ENCODE results near the gene SPRTN. TPM values are rescaled to one million over a fixed set of nuclear protein-coding genes. Genes with fewer than 3 reads are reported as not detected.

SPRTN gene
- total and polyA plus RNA-seq, 2 of the 8 experiments (the other 6 are each of a cell fraction or from before 2014, with no cell fraction given) = 6.6 to 15.1 TPM

DNA sequence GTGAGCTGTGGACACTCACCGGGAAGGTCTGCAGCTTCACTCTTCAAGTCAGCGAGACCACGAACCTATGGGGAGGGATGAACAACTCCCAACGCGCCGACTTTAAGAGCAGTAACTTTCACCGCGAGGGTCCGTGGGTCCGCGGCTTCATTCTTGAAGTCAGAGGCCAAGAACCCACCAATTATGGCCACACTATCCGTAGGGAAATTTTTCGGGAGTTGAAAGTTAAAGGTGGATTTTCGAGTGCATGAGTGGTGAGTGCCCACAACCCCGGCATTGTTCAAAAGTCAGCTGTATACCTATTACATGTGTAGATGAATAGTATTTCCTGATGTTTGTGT lies 20.1 kb upstream of the SPRTN start:
- CTCF ChIA-PET (ENCODE audit: partially characterized antibody) = interaction anchor here (1.0 to 6.7 kb wide), 5 partner anchors 11 to 421 kb away, joined by 3 to 23 read pairs (median 4); no protein-coding TSS in a partner anchor
- Histone ChIP-seq H2BK120ac (replicated peaks; ENCODE audit: low read depth, low read length) (no peak overlapping the region), H3K56ac (replicated peaks; ENCODE audit: insufficient read length, low read depth, low read length) (no peak overlapping the region), H4K5ac (ENCODE audit: insufficient read length, low read depth, low read length) (no peak overlapping the region), H3K9ac (replicated peaks in 1 of 4; ENCODE audit: extremely low read depth in 1 of 4, low read depth in 3 of 4, low read length in 3 of 4) (no peak overlapping the region), H3K9me3 (ENCODE audit: insufficient read depth in 2 of 2, low read depth in 1 of 2, low read length in 1 of 2) (peaks cover 0 to 4% of the 10 kb centered on the region in 2 experiments; a peak in 1 of 4 replicates), H2AK5ac (ENCODE audit: low read depth, low read length) (no peak overlapping the region), H3K23me2 (ENCODE audit: low read depth, low read length) (no peaks in the 10 kb centered on the region), H3K79me2 (ENCODE audit: control insufficient read depth in 1 of 2, insufficient read depth in 2 of 2, low read length in 2 of 2) (no peaks in the 10 kb centered on the region), H3K79me1 (ENCODE audit: low read depth, low read length) (no peaks in the 10 kb centered on the region), H3K14ac (ENCODE audit: insufficient read length) (no peak overlapping the region), H2BK5ac (ENCODE audit: low read depth, low read length) (no peak overlapping the region), H3K4me3 (ENCODE audit: extremely low read depth in 1 of 4, insufficient read depth in 2 of 4, low read depth in 3 of 4, low read length in 4 of 4) (no peak overlapping the region), H3K23ac (ENCODE audit: insufficient read length) (no peak overlapping the region), H3K4me2 (ENCODE audit: insufficient read depth in 1 of 2, low read depth in 2 of 2, low read length in 2 of 2) (no peak overlapping the region), H3K18ac (ENCODE audit: extremely low read depth, low read length) (no peak overlapping the region), H2AFZ (ENCODE audit: low read length) (no peak overlapping the region), H2BK20ac (ENCODE audit: low read length) (no peak overlapping the region), H4K20me1 (replicated peaks in 1 of 2; ENCODE audit: control insufficient read depth in 1 of 2, insufficient read depth in 2 of 2, low read length in 2 of 2) (no peaks in the 10 kb centered on the region), H2BK12ac (ENCODE audit: low read depth, low read length) (no peak overlapping the region), H4K91ac (replicated peaks; ENCODE audit: insufficient read length, low read length) (no peak overlapping the region), H3K4ac (replicated peaks; ENCODE audit: insufficient read length, low read depth, low read length) (no peak overlapping the region), H4K8ac (ENCODE audit: extremely low read depth, insufficient read depth, low read length) (peak overlapping the region; percentile 28; the same call in 1 of the 2 replicates), H3K27me3 (replicated peaks in 1 of 4; ENCODE audit: control insufficient read depth in 3 of 4, extremely low read depth in 1 of 4, insufficient read depth in 3 of 4, low read length in 3 of 4) (no peaks in the 10 kb centered on the region), H3K36me3 (ENCODE audit: control insufficient read depth in 2 of 4, insufficient read depth in 4 of 4, low read length in 3 of 4) (no peaks in the 10 kb centered on the region), H2BK15ac (ENCODE audit: low read length) (no peak overlapping the region), H3K27ac (ENCODE audit: low read depth, low read length) (no peak overlapping the region), H3K4me1 (replicated peaks in 1 of 4; ENCODE audit: control insufficient read depth in 3 of 4, insufficient read depth in 4 of 4, low read length in 3 of 4) (no peaks in the 10 kb centered on the region)
- POLR2A ChIA-PET (ENCODE audit: partially characterized antibody) = interaction anchor here (0.9 to 2.3 kb wide), 2 partner anchors 9 to 18 kb away, joined by 3 to 7 read pairs; no protein-coding TSS in a partner anchor
- no peak for FAIRE-seq
- WGBS, 2 experiments (ENCODE audit: extremely low coverage in 1 of 2, insufficient coverage in 1 of 2, insufficient read length in 1 of 2, insufficient replicate concordance in 2 of 2, low coverage in 1 of 2, low lambda C conversion rate in 2 of 2, missing lambda C conversion rate in 1 of 2) = 89% methylated on average over 15 of the region's 15 CpGs; no CpG with 5 or more reads in 1 of the 2 experiments
- DNase-seq (ENCODE audit: low read depth in 1 of 2, low spot score in 2 of 2) = no peak
- TF ChIP-seq CBX8 (IDR thresholded peaks at IDR 0.05; ENCODE audit: borderline replicate concordance, low read depth, low read length) (no peak), ZNF274 (IDR thresholded peaks at IDR 0.05; ENCODE audit: borderline replicate concordance, extremely low read depth, low read length) (no peak), TAF7 (optimal IDR thresholded peaks at IDR 0.05; ENCODE audit: borderline replicate concordance, low read depth, low read length) (no peak), POLR2AphosphoS5 (IDR thresholded peaks at IDR 0.05; ENCODE audit: low read depth, low read length) (no peak), BCL11A (IDR thresholded peaks at IDR 0.05; ENCODE audit: low read depth in 2 of 2, low read length in 2 of 2) (no peak), PHF8 (conservative IDR thresholded peaks at IDR 0.05; ENCODE audit: low read depth, low read length) (no peak), TBP (IDR thresholded peaks at IDR 0.05; ENCODE audit: low read depth, low read length) (no peak), SIX5 (IDR thresholded peaks at IDR 0.05; ENCODE audit: low read depth, low read length) (no peak), ASH2L (IDR thresholded peaks at IDR 0.05; ENCODE audit: low read length) (no peak), MAX (IDR thresholded peaks at IDR 0.05) (no peak), SIN3A (conservative IDR thresholded peaks at IDR 0.05 in 1 of 2, IDR thresholded peaks at IDR 0.05 in 1 of 2; ENCODE audit: low read depth in 1 of 2, low read length in 2 of 2) (no peak), SP4 (IDR thresholded peaks at IDR 0.05; ENCODE audit: low read length) (no peak)
